GM04504 (cell line): Measurements from ENCODE around the gene DNAAF5.
A peak's percentile ranks its signal among the peaks of the same experiment; 100 is the strongest.

Source experiments
- DNase-seq: peaks from one replicate; pipeline ENCODE4 v3.0.0-alpha.2; 2012; ENCODE audit warnings: low read depth

Gene DNAAF5

GRCh38 chr7:815284-816216 is 89.1 kb downstream of the DNAAF5 start:
- no peak for DNase-seq

GRCh38 chr7:816300-816750 is 89.8 kb downstream of the DNAAF5 start:
- peak; percentile 95 for DNase-seq

GRCh38 chr7:816751-817671 is 90.5 kb downstream of the DNAAF5 start:
- no peak for DNase-seq

- peak; percentile 43 for DNase-seq
These were observed 91.7 kb downstream of the DNAAF5 start for GRCh38 chr7:818031-818699.

GRCh38 chr7:820341-820740 is 93.8 kb downstream of the DNAAF5 start:
- no peak for DNase-seq

GRCh38 chr7:821688-822087 is 95.2 kb downstream of the DNAAF5 start:
- no peak for DNase-seq

GRCh38 chr7:822692-823276 is 96.3 kb downstream of the DNAAF5 start:
- no peak for DNase-seq

GRCh38 chr7:823649-824048 is 97.2 kb downstream of the DNAAF5 start:
- no peak for DNase-seq

GRCh38 chr7:824081-824480 is 97.6 kb downstream of the DNAAF5 start:
- DNase-seq, result no peak

- no peak for DNase-seq
These were observed 98.2 kb downstream of the DNAAF5 start for GRCh38 chr7:824664-825063.

- DNase-seq, result no peak
These were observed 98.9 kb downstream of the DNAAF5 start for GRCh38 chr7:825386-825785.

GRCh38 chr7:826230-826917 is 99.9 kb downstream of the DNAAF5 start:
- no peak for DNase-seq

GRCh38 chr7:828793-829561 is 102.5 kb downstream of the DNAAF5 start:
- DNase-seq, result no peak

- no peak for DNase-seq
These were observed 103.6 kb downstream of the DNAAF5 start for GRCh38 chr7:830069-830468.

GRCh38 chr7:831596-832166 is 105.2 kb downstream of the DNAAF5 start:
- DNase-seq, result peak; percentile 86

- peak; percentile 53 for DNase-seq
These were observed 105.9 kb downstream of the DNAAF5 start, which contains the start of gene SUN1 for GRCh38 chr7:832167-832967. Gene SUN1 (plus strand): TSS chr7:832476. CDS start chr7:832525, 49 bp downstream.

GRCh38 chr7:832968-833424 is 106.5 kb downstream of the DNAAF5 start:
- DNase-seq, result no peak

- no peak for DNase-seq
These were observed 107.2 kb downstream of the DNAAF5 start for GRCh38 chr7:833601-834258.
